Liver (tissue), 9 donors: ENCODE results near the gene CCT7. TPM values are rescaled to one million over a fixed set of nuclear protein-coding genes. Genes with fewer than 3 reads are reported as not detected.

ENCODE experiments used
- DNase-seq: peaks from one replicate; pipeline ENCODE4 v3.0.0-alpha.2; 2017; ENCODE audit warnings: low spot score
- H3K27ac ChIP-seq, 2 donors: one replicate each; pipeline ENCODE4 v1.7.0; 2013; ENCODE audit warnings: inconsistent platforms in 2 of 2, low read length in 2 of 2, control low read depth in 1 of 2, low read depth in 1 of 2, mild to moderate bottlenecking in 1 of 2
- H3K27me3 ChIP-seq, 4 donors: one replicate each; pipeline versions ENCODE4 v1.6.1 to v1.7.0; 2013; ENCODE audit warnings: low read length in 3 of 4, inconsistent platforms in 1 of 4, mild to moderate bottlenecking in 1 of 4, moderate library complexity in 1 of 4; ENCODE audit not compliant: control insufficient read depth in 4 of 4, insufficient read depth in 4 of 4
- H3K36me3 ChIP-seq, 4 donors: one replicate each; pipeline versions ENCODE4 v1.6.1 to v1.7.0; 2013; ENCODE audit warnings: low read length in 3 of 4, mild to moderate bottlenecking in 3 of 4, low read depth in 1 of 4, moderate library complexity in 1 of 4; ENCODE audit not compliant: control insufficient read depth in 4 of 4, insufficient read depth in 3 of 4
- H3K4me1 ChIP-seq, 4 donors: one replicate each; pipeline versions ENCODE4 v1.6.1 to v1.7.0; 2013; ENCODE audit warnings: low read length in 3 of 4, mild to moderate bottlenecking in 3 of 4, moderate library complexity in 1 of 4; ENCODE audit not compliant: control insufficient read depth in 4 of 4, insufficient read depth in 4 of 4
- H3K4me3 ChIP-seq, 3 donors: one replicate each; pipeline versions ENCODE4 v1.6.1 to v1.7.0; 2013; ENCODE audit warnings: low read length in 3 of 3, control low read depth in 1 of 3, low read depth in 1 of 3, mild to moderate bottlenecking in 1 of 3
- H3K9ac ChIP-seq, 2 donors: one replicate each; pipeline ENCODE4 v1.7.0; 2013; ENCODE audit warnings: low read length in 2 of 2, mild to moderate bottlenecking in 2 of 2, moderate library complexity in 2 of 2, control low read depth in 1 of 2, low read depth in 1 of 2
- H3K9me3 ChIP-seq, 4 donors: one replicate each; pipeline versions ENCODE4 v1.6.1 to v1.7.0; 2013; ENCODE audit warnings: low read length in 3 of 4; ENCODE audit not compliant: control insufficient read depth in 4 of 4
- EGR1 ChIP-seq, 2 donors: IDR thresholded peaks; 2 replicates each; pipeline ENCODE4 v1.6.1; 2016 to 2018; ENCODE audit warnings: antibody characterized with exemption in 2 of 2, low read depth in 2 of 2
- FOXA1 ChIP-seq: IDR thresholded peaks from 2 replicates; pipeline ENCODE4 v1.6.1; 2016; ENCODE audit warnings: antibody characterized with exemption
- FOXA2 ChIP-seq: IDR thresholded peaks from 2 replicates; pipeline ENCODE4 v1.6.1; 2016; ENCODE audit warnings: antibody characterized with exemption
- GABPA ChIP-seq, 2 donors: IDR thresholded peaks in 1 of 2; conservative IDR thresholded peaks in 1 of 2; 2 replicates each; pipeline ENCODE4 v1.6.1; 2016; ENCODE audit warnings: antibody characterized with exemption in 2 of 2, mild to moderate bottlenecking in 1 of 2, moderate library complexity in 1 of 2
- HNF4A ChIP-seq, 2 donors: conservative IDR thresholded peaks; 2 replicates each; pipeline ENCODE4 v1.6.1; 2016; ENCODE audit warnings: antibody characterized with exemption in 2 of 2, mild to moderate bottlenecking in 2 of 2
- HNF4G ChIP-seq: IDR thresholded peaks from 2 replicates; pipeline ENCODE4 v1.6.1; 2016; ENCODE audit warnings: antibody characterized with exemption
- JUND ChIP-seq, 2 donors: IDR thresholded peaks; 2 replicates each; pipeline ENCODE4 v1.6.1; 2016; ENCODE audit warnings: antibody characterized with exemption in 2 of 2
- NR2F2 ChIP-seq: IDR thresholded peaks from 2 replicates; pipeline ENCODE4 v1.6.1; 2016; ENCODE audit warnings: antibody characterized with exemption
- RAD21 ChIP-seq, 2 donors: IDR thresholded peaks; 2 replicates each; pipeline ENCODE4 v1.6.1; 2016; ENCODE audit warnings: antibody characterized with exemption in 2 of 2, mild to moderate bottlenecking in 2 of 2
- RXRA ChIP-seq, 2 donors: IDR thresholded peaks; 2 replicates each; pipeline ENCODE4 v1.6.1; 2017 to 2018; ENCODE audit warnings: antibody characterized with exemption in 2 of 2, mild to moderate bottlenecking in 1 of 2
- SP1 ChIP-seq: IDR thresholded peaks from 2 replicates; pipeline ENCODE4 v1.6.1; 2018; ENCODE audit warnings: antibody characterized with exemption, mild to moderate bottlenecking
- TAF1 ChIP-seq: conservative IDR thresholded peaks from 2 replicates; pipeline ENCODE4 v1.6.1; 2016; ENCODE audit warnings: antibody characterized with exemption, mild to moderate bottlenecking
- YY1 ChIP-seq: IDR thresholded peaks from 2 replicates; pipeline ENCODE4 v1.6.1; 2016; ENCODE audit warnings: antibody characterized with exemption, mild to moderate bottlenecking
- WGBS: extraction: QIAGEN DNeasy Blood & Tissue Kit; methylation state at CpG from one replicate; pipeline ENCODE4 v1.1.7; 2013; 5-methylcytosine and 5-hydroxymethylcytosine counted together
- polyA plus RNA-seq, 2 donors: library from polyadenylated mRNA; stranded (reverse) in 1 of 2; unstranded in 1 of 2; fragments of 200-250 nt in 1 of 2; fragments of >200 nt in 1 of 2; fragmentation: Nextera tagmentation in 1 of 2; extraction: Ambion mirVana in 1 of 2; gene quantifications; one replicate each; pipeline versions ENCODE4 v1.2.1 to v1.2.3, GENCODE V29; 2013 to 2015
- total RNA-seq, 2 donors: library from RNA; depleted of rRNA; stranded (reverse); fragments of >200 nt; gene quantifications; one replicate each; pipeline ENCODE4 v1.2.3, GENCODE V29; 2014
- TF ChIP-seq, protein P1 (sequence below): IDR thresholded peaks from 2 replicates; pipeline ENCODE4 v1.6.1; 2016; ENCODE audit warnings: antibody characterized with exemption
- TF ChIP-seq, protein P2 (sequence below): IDR thresholded peaks from 2 replicates; pipeline ENCODE4 v1.6.1; 2016; ENCODE audit warnings: antibody characterized with exemption
- TF ChIP-seq, protein P3 (sequence below): IDR thresholded peaks from 2 replicates; pipeline ENCODE4 v1.6.1; 2016; ENCODE audit warnings: antibody characterized with exemption
- TF ChIP-seq, protein P4 (sequence below): fragments of 150-350 bp; IDR thresholded peaks from 2 replicates; pipeline ENCODE4 v1.5.1; 2017; ENCODE audit warnings: improper control_type of control experiment, low read depth, low read length; ENCODE audit not compliant: missing input control
- TF ChIP-seq, protein P5 (sequence below): IDR thresholded peaks from 2 replicates; pipeline ENCODE4 v1.6.1; 2016; ENCODE audit warnings: antibody characterized with exemption, mild to moderate bottlenecking
- donor health status: healthy.
- donor health status: healthy.
- donor health status: healthy.
- donor health status: healthy.
- donor health status: healthy.

The CCT7 gene
- total and polyA plus RNA-seq, 4 donors = 83.7 to 115 (median 101) TPM

- DNase-seq = no peak
- Histone ChIP-seq H3K4me1 (peaks cover 0 to 16% (median 7%) of the 10 kb centered on the region in 4 donors), H3K27ac (no peak within 1 kb of the TSS), H3K9me3 (no peaks in the 10 kb centered on the region), H3K4me3 (peak within 1 kb of the TSS in 1 of 3 donors; percentile 17), H3K27me3 (peaks cover 0 to 9% (median 3%) of the 10 kb centered on the region in 4 donors), H3K9ac (no peak within 1 kb of the TSS), H3K36me3 (no peaks in the 10 kb centered on the region)
- 4% methylated on average over 87 of the region's 87 CpGs for WGBS
- TF ChIP-seq FOXA2 (no peak), FOXA1 (no peak), RAD21 (IDR thresholded peaks at IDR 0.05) (no peak), TAF1 (no peak), HNF4A (conservative IDR thresholded peaks at IDR 0.05) (no peak), YY1 (no peak), GABPA (IDR thresholded peaks at IDR 0.05 in 1 of 2, conservative IDR thresholded peaks at IDR 0.05 in 1 of 2) (no peak), NR2F2 (no peak), HNF4G (no peak), SP1 (no peak), EGR1 (IDR thresholded peaks at IDR 0.05; ENCODE audit: low read depth in 2 of 2) (no peak), JUND (IDR thresholded peaks at IDR 0.05) (no peak), RXRA (IDR thresholded peaks at IDR 0.05) (no peak)
- TF ChIP-seq, protein P1, sequence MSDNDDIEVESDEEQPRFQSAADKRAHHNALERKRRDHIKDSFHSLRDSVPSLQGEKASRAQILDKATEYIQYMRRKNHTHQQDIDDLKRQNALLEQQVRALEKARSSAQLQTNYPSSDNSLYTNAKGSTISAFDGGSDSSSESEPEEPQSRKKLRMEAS = no peak
- TF ChIP-seq, protein P2, sequence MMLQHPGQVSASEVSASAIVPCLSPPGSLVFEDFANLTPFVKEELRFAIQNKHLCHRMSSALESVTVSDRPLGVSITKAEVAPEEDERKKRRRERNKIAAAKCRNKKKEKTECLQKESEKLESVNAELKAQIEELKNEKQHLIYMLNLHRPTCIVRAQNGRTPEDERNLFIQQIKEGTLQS = no peak
- TF ChIP-seq, protein P3, sequence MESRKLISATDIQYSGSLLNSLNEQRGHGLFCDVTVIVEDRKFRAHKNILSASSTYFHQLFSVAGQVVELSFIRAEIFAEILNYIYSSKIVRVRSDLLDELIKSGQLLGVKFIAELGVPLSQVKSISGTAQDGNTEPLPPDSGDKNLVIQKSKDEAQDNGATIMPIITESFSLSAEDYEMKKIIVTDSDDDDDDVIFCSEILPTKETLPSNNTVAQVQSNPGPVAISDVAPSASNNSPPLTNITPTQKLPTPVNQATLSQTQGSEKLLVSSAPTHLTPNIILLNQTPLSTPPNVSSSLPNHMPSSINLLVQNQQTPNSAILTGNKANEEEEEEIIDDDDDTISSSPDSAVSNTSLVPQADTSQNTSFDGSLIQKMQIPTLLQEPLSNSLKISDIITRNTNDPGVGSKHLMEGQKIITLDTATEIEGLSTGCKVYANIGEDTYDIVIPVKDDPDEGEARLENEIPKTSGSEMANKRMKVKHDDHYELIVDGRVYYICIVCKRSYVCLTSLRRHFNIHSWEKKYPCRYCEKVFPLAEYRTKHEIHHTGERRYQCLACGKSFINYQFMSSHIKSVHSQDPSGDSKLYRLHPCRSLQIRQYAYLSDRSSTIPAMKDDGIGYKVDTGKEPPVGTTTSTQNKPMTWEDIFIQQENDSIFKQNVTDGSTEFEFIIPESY = no peak
- TF ChIP-seq, protein P4, sequence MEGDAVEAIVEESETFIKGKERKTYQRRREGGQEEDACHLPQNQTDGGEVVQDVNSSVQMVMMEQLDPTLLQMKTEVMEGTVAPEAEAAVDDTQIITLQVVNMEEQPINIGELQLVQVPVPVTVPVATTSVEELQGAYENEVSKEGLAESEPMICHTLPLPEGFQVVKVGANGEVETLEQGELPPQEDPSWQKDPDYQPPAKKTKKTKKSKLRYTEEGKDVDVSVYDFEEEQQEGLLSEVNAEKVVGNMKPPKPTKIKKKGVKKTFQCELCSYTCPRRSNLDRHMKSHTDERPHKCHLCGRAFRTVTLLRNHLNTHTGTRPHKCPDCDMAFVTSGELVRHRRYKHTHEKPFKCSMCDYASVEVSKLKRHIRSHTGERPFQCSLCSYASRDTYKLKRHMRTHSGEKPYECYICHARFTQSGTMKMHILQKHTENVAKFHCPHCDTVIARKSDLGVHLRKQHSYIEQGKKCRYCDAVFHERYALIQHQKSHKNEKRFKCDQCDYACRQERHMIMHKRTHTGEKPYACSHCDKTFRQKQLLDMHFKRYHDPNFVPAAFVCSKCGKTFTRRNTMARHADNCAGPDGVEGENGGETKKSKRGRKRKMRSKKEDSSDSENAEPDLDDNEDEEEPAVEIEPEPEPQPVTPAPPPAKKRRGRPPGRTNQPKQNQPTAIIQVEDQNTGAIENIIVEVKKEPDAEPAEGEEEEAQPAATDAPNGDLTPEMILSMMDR = no peak
- TF ChIP-seq, protein P5, sequence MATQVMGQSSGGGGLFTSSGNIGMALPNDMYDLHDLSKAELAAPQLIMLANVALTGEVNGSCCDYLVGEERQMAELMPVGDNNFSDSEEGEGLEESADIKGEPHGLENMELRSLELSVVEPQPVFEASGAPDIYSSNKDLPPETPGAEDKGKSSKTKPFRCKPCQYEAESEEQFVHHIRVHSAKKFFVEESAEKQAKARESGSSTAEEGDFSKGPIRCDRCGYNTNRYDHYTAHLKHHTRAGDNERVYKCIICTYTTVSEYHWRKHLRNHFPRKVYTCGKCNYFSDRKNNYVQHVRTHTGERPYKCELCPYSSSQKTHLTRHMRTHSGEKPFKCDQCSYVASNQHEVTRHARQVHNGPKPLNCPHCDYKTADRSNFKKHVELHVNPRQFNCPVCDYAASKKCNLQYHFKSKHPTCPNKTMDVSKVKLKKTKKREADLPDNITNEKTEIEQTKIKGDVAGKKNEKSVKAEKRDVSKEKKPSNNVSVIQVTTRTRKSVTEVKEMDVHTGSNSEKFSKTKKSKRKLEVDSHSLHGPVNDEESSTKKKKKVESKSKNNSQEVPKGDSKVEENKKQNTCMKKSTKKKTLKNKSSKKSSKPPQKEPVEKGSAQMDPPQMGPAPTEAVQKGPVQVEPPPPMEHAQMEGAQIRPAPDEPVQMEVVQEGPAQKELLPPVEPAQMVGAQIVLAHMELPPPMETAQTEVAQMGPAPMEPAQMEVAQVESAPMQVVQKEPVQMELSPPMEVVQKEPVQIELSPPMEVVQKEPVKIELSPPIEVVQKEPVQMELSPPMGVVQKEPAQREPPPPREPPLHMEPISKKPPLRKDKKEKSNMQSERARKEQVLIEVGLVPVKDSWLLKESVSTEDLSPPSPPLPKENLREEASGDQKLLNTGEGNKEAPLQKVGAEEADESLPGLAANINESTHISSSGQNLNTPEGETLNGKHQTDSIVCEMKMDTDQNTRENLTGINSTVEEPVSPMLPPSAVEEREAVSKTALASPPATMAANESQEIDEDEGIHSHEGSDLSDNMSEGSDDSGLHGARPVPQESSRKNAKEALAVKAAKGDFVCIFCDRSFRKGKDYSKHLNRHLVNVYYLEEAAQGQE = no peak
Measured at GRCh38 chr2:73202156-73203054, 31.7 kb upstream of the CCT7 start, which contains the start of gene NOTO. NOTO (plus strand) TSS chr2:73202574; CDS start chr2:73202667, 93 bp downstream.
